ENCODE measurements around the gene VRTN.

Gene VRTN

DNA sequence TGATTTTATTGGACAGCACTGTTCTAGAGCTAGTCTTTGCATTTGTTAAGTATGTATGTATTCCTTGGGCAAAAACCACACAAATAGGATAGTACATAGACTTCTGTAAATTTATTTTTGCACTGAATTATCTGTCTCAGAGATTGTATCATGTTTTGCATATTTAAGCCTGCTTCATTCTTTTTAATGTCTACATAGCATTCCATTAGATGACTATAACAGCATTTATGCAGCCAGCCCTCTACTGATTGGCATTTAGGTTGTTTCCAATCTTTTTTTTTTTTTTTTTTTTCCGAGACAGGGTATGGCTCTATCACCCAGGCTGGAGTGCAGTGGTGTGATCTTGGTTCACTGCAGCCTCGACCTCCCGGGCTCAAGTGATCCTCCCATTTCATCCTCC is 43.2 kb downstream of the VRTN start:
- no peak overlapping the region for H3K27ac ChIP-seq
- DNase-seq (ENCODE audit: low read depth, low spot score), result no peak

DNA sequence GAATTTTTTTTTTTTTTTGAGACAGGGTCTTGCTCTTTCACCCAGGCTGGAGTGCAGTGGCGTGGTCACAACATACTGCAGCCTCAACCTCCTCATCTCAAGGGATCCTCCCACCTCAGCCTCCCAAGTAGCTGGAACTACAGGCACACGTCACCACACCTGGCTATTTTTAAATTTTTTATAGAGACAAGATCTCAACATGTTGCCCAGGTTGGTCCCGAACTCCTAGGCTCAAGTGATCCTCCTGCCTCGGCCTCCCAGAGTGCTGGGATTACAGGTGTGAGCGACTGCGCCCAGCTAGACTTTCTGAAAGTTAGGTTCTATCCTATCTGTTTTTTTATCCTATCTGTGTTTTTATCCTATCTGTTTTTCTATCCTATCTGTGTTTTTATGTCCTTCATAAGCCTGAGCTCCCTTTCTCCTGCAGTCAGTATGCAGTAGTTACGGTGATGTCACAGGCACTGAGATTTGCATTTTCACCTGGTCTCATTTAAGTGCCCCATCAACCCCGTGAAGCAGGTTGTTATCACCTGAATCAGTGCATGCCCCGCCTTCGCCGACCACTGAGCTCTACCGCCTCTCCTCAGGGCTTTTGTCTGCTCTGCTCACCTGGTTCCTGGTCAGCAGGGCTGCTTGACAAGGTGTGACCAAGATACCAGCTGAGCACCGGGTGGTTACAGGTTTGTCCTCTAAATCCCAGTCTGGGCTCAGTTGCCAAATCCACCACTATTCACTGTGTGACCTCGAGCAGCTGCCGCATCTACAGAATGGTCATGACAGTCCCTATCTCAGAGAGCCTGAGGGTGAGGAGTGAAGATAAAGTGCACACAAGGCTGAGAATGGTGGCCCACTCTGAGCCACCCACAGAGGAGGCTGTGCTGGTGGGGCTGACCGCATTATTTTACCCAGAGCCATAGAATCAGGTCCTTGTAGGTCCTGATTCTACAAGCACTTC is 44.6 kb downstream of the VRTN start:
- no peak overlapping the region for H3K27ac ChIP-seq
- no peak for DNase-seq (ENCODE audit: low read depth, low spot score)

GRCh38 chr14:74394549-74394948 is 46.3 kb downstream of the VRTN start:
- no peak for DNase-seq (ENCODE audit: low read depth, low spot score)
- no peak overlapping the region for H3K27ac ChIP-seq

- no peak for DNase-seq (ENCODE audit: low read depth, low spot score)
- no peak overlapping the region for H3K27ac ChIP-seq
These were observed 46.8 kb downstream of the VRTN start for GRCh38 chr14:74395094-74395493.

DNA sequence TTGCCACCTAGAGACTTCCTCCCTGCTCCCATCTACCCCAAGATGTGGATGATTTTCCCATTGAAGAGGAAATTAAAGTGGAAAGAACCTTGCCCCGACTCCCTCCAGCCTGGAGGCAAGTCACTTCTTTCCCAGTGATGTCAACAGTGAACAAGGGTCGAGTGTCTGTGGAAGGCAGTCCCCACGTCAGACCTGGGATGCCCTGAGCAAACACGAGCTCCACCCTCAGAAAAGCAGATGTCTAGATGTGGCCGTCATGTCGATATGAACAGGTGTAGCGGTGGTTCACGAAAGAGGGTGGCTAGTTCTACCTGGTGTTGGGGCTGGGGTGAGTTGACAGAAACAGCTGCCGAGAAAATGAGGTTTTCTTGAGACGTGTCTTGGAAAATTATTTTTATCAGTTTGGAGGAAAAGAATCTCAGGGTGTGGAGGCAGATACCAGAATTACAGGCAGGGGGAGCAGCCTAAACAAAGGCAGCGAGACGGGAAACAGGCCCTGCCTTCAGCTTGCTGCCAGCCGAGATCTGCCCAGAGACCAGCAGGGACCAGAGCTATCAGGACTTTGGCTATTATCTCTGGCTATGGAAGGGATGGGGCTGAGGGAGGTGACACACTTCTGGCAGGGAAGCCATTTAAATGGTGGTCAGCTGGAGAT is 51.9 kb downstream of the VRTN start:
- no peak for DNase-seq (ENCODE audit: low read depth, low spot score)
- no peak overlapping the region for H3K27ac ChIP-seq

DNA sequence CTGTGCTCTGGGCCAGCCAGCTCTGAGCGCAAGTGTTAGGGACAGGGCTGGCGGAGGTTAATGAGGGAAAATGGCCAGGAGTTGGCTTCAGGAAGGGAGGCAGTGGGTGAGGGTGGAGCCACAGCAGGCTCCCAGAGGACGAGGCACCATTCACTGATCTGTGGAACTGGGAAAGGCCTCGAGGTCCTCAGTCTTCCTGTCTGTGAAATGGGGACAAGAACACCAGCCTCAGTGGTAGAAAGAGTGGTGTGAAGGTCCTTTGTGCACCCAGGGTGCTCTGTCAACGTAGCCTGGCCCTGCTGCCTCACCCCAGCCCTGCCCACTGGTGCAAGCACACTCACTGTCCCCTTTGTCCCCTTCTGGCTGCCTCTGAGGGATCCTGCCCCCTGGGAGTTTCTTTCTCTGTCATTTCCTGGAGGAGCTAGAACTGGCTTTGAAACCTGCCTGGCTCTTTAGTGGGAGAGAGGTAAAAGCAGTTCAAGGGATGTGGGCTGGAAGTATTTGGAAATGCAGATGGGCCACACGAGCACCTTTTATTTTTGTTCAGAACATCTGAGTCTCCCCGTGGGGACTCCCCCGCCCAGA is 52.7 kb downstream of the VRTN start:
- no peak for DNase-seq (ENCODE audit: low read depth, low spot score)

GRCh38 chr14:74401504-74402241 is 53.4 kb downstream of the VRTN start:
- H3K27ac ChIP-seq, result no peak overlapping the region
- DNase-seq (ENCODE audit: low read depth, low spot score), result no peak

More for the DNA sequence above, 52.7 kb downstream of the VRTN start:
- H3K27ac ChIP-seq, result no peak overlapping the region

GRCh38 chr14:74402401-74403251 is 54.4 kb downstream of the VRTN start:
- no peak for DNase-seq (ENCODE audit: low read depth, low spot score)
- H3K27ac ChIP-seq, result no peak overlapping the region

GRCh38 chr14:74403619-74404417 is 55.5 kb downstream of the VRTN start:
- no peak for DNase-seq (ENCODE audit: low read depth, low spot score)
- no peak overlapping the region for H3K27ac ChIP-seq

GRCh38 chr14:74404435-74404834 is 56.2 kb downstream of the VRTN start:
- DNase-seq (ENCODE audit: low read depth, low spot score), result no peak
- no peak overlapping the region for H3K27ac ChIP-seq

GRCh38 chr14:74405663-74406062 is 57.4 kb downstream of the VRTN start:
- H3K27ac ChIP-seq, result no peak overlapping the region
- DNase-seq (ENCODE audit: low read depth, low spot score), result no peak

GRCh38 chr14:74407021-74407800 is 58.9 kb downstream of the VRTN start:
- no peak for DNase-seq (ENCODE audit: low read depth, low spot score)
- H3K27ac ChIP-seq, result no peak overlapping the region

- no peak for DNase-seq (ENCODE audit: low read depth, low spot score)
- H3K27ac ChIP-seq, result no peak overlapping the region
These were observed 59.5 kb downstream of the VRTN start for GRCh38 chr14:74407801-74408154.

DNA sequence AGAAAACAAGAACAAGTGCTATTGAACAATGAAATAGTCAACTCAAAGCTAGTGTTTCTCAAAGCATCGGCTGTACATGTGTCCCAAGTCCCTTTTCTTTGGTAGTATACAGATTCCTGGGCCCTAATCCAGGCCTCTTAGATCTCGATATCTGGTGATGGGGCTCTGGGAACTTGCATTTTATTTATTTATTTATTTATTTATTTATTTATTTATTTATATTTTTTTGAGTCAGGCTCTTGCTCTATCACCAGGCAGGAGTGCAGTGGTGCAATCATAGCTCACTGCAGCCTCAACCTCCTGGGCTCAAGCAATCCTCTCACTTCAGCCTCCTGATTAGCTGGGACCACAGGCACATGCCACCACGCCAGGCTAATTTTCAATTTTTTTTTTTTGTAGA is 60.6 kb downstream of the VRTN start:
- H3K27ac ChIP-seq, result no peak overlapping the region
- no peak for DNase-seq (ENCODE audit: low read depth, low spot score)

DNA sequence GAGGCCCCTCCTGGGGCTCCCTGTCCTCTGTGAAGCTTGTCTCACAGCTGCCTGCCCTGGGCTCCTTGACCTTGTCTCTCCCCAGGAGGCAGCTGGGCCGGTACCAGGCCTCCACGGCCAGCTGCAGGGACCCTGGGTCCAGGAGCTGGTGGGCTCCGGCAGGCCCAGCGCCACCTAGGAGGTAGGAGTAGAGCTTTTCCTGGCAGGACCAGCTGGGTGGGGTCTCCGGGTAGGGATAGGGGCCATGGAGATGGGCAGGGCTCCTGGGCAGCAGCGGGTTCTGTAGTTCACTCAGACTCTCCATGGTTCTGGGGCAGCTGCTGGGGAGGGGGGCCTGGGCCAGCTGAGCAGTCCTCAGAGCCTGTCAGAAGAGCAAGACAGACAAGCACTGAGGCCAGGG is 61.2 kb downstream of the VRTN start:
- no peak for DNase-seq (ENCODE audit: low read depth, low spot score)
- H3K27ac ChIP-seq, result no peak overlapping the region
